ENCODE measurements around the gene HS3ST6. TPM values are rescaled to one million over a fixed set of nuclear protein-coding genes. Genes with fewer than 3 reads are reported as not detected.
"Not testable (repeated sequence)": the region's sequence is repeated elsewhere in the genome, so short reads cannot be mapped to it uniquely, and the experiment has no call there.

HS3ST6 gene
- total and polyA plus RNA-seq, 12 donors: 0.07 to 0.11 TPM; not detected in 10

DNA sequence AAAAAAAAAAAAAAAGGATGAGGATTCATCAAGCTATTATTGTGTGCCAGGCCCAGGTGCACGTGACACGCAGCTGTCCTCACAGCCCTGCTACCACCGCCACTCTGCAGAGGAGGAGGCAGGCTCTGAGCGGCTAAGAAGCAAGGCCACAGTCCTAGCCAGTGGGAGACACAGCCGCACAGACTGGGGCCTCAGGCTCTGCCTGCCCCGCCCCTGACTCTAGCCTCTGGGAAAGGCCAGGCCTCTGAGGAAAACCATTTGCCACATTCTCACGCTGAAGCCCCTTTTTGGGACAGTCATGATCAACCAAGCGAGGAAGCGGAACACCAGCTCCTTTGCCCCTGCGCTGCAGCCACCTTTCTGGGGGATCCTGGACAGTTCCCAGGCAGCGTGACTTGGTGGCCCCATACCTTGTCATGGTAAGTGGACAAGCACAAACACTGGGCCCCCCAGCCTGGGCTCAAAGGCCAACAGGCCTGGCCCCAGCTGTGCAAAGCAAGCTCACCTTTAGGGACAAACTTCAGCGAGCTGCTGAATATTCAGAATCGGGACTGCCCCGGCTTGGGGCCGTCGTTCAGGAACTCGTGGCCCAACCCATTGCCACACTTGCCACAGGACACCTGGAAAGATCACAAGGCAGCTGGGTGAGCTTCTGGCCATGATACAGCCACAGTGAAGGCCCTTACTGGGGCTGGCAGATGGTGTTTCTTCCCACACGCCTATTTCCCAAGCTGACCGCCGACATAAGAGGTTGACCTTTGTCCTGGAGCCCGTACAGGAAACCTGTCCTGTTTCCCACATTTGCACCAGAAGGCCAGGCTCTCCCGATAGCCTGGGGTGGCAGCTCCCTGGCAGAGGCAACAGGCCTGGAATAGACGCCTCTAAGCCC is 22.3 kb upstream of the HS3ST6 start:
- intact Hi-C loops (cut with DNase I): no loop called here
- Histone ChIP-seq H3K4me3 (no peak overlapping the region), H3K9me3 (replicated peaks in 1 of 3) (no peaks in the 10 kb centered on the region), H3K27ac (no peak overlapping the region), H3K36me3 (replicated peaks in 1 of 2) (peaks cover 0 to 30% of the 10 kb centered on the region in 2 donors), H3K27me3 (no peaks in the 10 kb centered on the region), H3K4me1 (replicated peaks in 1 of 2) (peaks cover 7 to 11% of the 10 kb centered on the region in 2 donors)
- TF ChIP-seq, protein P1, sequence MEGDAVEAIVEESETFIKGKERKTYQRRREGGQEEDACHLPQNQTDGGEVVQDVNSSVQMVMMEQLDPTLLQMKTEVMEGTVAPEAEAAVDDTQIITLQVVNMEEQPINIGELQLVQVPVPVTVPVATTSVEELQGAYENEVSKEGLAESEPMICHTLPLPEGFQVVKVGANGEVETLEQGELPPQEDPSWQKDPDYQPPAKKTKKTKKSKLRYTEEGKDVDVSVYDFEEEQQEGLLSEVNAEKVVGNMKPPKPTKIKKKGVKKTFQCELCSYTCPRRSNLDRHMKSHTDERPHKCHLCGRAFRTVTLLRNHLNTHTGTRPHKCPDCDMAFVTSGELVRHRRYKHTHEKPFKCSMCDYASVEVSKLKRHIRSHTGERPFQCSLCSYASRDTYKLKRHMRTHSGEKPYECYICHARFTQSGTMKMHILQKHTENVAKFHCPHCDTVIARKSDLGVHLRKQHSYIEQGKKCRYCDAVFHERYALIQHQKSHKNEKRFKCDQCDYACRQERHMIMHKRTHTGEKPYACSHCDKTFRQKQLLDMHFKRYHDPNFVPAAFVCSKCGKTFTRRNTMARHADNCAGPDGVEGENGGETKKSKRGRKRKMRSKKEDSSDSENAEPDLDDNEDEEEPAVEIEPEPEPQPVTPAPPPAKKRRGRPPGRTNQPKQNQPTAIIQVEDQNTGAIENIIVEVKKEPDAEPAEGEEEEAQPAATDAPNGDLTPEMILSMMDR (IDR thresholded peaks at IDR 0.05): no peak
- no peak for TF ChIP-seq POLR2A (IDR thresholded peaks at IDR 0.05)
- WGBS, 4 donors: 86 to 95% (median 89%) methylated on average over 22 to 23 of the region's 23 CpGs
- DNase-seq: no peak

DNA sequence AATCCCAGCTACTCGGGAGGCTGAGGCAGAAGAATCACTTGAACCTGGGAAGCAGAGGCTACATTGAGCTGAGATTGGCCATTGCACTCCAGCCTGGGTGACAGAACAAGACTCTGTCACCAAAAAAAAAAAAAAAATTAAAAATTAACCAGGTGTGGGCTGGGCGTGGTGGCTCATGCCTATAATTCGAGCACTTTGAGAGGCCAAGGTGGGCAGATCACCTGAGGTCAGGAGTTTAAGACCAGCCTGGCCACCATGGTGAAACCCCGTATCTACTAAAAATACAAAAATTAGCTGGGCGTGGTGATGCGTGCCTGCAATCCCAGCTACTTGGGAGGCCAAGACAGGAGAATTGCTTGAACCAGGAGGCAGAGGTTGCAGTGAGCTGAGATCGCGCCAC is 21.6 kb upstream of the HS3ST6 start:
- H3K27me3 ChIP-seq; H3K27ac ChIP-seq; intact Hi-C loops (cut with DNase I); DNase-seq; H3K9me3 ChIP-seq (replicated peaks in 1 of 3); H3K4me3 ChIP-seq: not testable (repeated sequence)
- 93 to 97% (median 95%) methylated on average over 8 of the region's 8 CpGs for WGBS, 4 donors
- peaks cover 7 to 11% of the 10 kb centered on the region in 2 donors for H3K4me1 ChIP-seq (replicated peaks in 1 of 2)
- peaks cover 0 to 30% of the 10 kb centered on the region in 2 donors for H3K36me3 ChIP-seq (replicated peaks in 1 of 2)

DNA sequence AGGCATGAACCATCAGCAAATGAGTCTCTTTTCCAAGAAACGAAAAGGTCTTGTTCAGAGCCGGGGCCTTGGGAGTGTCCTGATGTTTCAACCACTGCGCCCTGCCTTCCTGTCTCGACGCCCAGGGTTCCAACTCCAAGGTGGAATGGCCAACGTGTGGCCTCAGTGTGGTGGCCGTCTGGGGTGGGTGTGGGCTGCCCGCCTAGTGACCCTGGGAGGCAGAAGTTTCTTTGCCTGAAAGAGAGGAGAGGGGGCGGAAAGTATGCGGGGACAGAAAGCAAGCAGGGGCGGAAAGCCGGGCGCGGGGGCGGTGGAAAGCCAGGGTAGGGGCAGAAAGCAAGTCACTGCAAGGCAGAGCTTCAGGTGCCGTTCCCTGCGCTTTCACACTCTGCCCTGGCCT is 20.7 kb upstream of the HS3ST6 start:
- DNase-seq: no peak
- intact Hi-C loops (cut with DNase I): no loop called here
- Histone ChIP-seq H3K36me3 (replicated peaks in 1 of 2) (peaks cover 0 to 30% of the 10 kb centered on the region in 2 donors), H3K4me3 (no peak overlapping the region), H3K27ac (no peak overlapping the region), H3K4me1 (replicated peaks in 1 of 2) (peaks cover 7 to 11% of the 10 kb centered on the region in 2 donors), H3K9me3 (replicated peaks in 1 of 3) (no peaks in the 10 kb centered on the region), H3K27me3 (no peaks in the 10 kb centered on the region)
- 85 to 91% (median 87%) methylated on average over 14 to 17 of the region's 17 CpGs for WGBS, 4 donors
- no peak for TF ChIP-seq POLR2A (IDR thresholded peaks at IDR 0.05)
- TF ChIP-seq, protein P1 (IDR thresholded peaks at IDR 0.05): no peak

DNA sequence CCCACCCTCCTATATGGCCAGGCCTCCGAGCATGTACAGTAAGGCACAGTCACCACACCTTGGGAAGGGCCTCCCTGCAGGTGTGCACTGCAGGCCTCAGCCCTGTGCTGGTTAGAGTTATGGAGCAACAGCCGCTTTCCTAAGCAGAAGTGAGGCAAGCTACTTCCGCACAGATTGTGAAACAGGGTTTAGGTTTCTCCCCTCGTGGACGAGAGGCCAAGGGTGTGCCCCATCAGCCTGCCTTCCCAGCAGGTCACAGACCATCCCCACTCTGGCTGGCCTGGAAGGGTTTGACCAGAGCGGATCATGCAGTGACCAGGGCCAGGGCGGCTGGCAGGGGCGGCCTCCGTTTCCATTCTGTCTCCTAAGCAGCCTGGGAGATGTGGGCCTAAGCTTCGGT is 20.1 kb upstream of the HS3ST6 start:
- intact Hi-C loops (cut with DNase I): no loop called here
- peaks cover 0 to 30% of the 10 kb centered on the region in 2 donors for H3K36me3 ChIP-seq (replicated peaks in 1 of 2)
- H3K27ac ChIP-seq: no peak overlapping the region
- H3K27me3 ChIP-seq: no peaks in the 10 kb centered on the region
- 78 to 90% (median 83%) methylated on average over 7 to 10 of the region's 10 CpGs for WGBS, 4 donors
- H3K4me1 ChIP-seq (replicated peaks in 1 of 2): peaks cover 7 to 11% of the 10 kb centered on the region in 2 donors
- no peak for DNase-seq
- no peak overlapping the region for H3K4me3 ChIP-seq
- no peak for TF ChIP-seq POLR2A (IDR thresholded peaks at IDR 0.05)
- TF ChIP-seq, protein P1 (IDR thresholded peaks at IDR 0.05): no peak
- no peaks in the 10 kb centered on the region for H3K9me3 ChIP-seq (replicated peaks in 1 of 3)
